Right lobe of liver (tissue), 6 donors: ENCODE data around the gene TNFRSF14. TPM values are rescaled to one million over a fixed set of nuclear protein-coding genes. Genes with fewer than 3 reads are reported as not detected.

ENCODE experiments used
- ATAC-seq, 4 donors: fragments of 200-7000 bp; cut with Tn5 transposase; one replicate each; pipeline ENCODE4 v1.9.1; 2020; ENCODE audit warnings: mild to moderate bottlenecking in 4 of 4, moderate library complexity in 4 of 4
- DNase-seq, 3 donors: peaks; one replicate each; pipeline ENCODE4 v3.0.0-alpha.2; 2020
- H3K27ac ChIP-seq, 3 donors: fragments of 200-600 bp; one replicate each; pipeline ENCODE4 v1.8.0; 2022
- H3K27me3 ChIP-seq, 2 donors: fragments of 200-600 bp; one replicate each; pipeline ENCODE4 v1.8.0; 2022
- H3K36me3 ChIP-seq, 4 donors: fragments of 200-600 bp; sonication (generic) in 1 of 4; one replicate each; pipeline versions ENCODE4 v1.5.1 to v1.8.0; 2017 to 2022; ENCODE audit warnings: control low read depth in 1 of 4
- H3K4me1 ChIP-seq, 4 donors: fragments of 200-600 bp; sonication (generic) in 1 of 4; one replicate each; pipeline versions ENCODE4 v1.5.1 to v1.8.0; 2017 to 2022; ENCODE audit warnings: control low read depth in 1 of 4
- H3K4me3 ChIP-seq, 3 donors: fragments of 200-600 bp; one replicate each; pipeline ENCODE4 v1.8.0; 2022
- H3K9me3 ChIP-seq, 4 donors: fragments of 200-600 bp; sonication (generic) in 1 of 4; one replicate each; pipeline versions ENCODE4 v1.5.1 to v1.8.0; 2017 to 2022; ENCODE audit warnings: control low read depth in 1 of 4
- POLR2A ChIP-seq: fragments of 450-650 bp; IDR thresholded peaks from one replicate; pipeline ENCODE4 v1.6.1; 2017; ENCODE audit warnings: antibody characterized with exemption, mild to moderate bottlenecking
- WGBS: methylation state at CpG from one replicate; pipeline ENCODE4 v1.1.6; 2018; ENCODE audit warnings: low coverage, low lambda C conversion rate; ENCODE audit not compliant: insufficient coverage; ENCODE audit errors: missing lambda C conversion rate; 5-methylcytosine and 5-hydroxymethylcytosine counted together
- intact Hi-C, 2 donors: fragments of 100-400 bp; cut with DNase I; formaldehyde crosslinking; loops; one replicate each; pipeline versions ENCODE4 v1.11.2 to v1.14.1; 2022
- total RNA-seq, 6 experiments: library from RNA; depleted of rRNA in 2 of 6; stranded (reverse); fragments of >200 nt in 2 of 6; fragmentation: NEBNext Ultra II Directional in 3 of 6; extraction: Animal tissue kit (Norgen Biotek cat#: 25700) in 3 of 6; gene quantifications; one replicate each; pipeline versions ENCODE4 v1.1.0 to v1.2.4, GENCODE V29; 2016 to 2023
- TF ChIP-seq, protein P1 (sequence below), 4 donors: fragments of 200-600 bp in 3 of 4; fragments of 450-650 bp in 1 of 4; IDR thresholded peaks; one replicate each; pipeline versions ENCODE4 v1.5.1 to v1.8.0; 2016 to 2022; ENCODE audit warnings: antibody characterized with exemption in 4 of 4, mild to moderate bottlenecking in 2 of 4
- donor health status: DM: no; HTN: yes; CAD: no.
- donor health status: DM: no; HTN: no; CAD: no.
- donor health status: DM: no; HTN: no; CAD: no.
- donor health status: DM: no; HTN: yes; CAD: no.
- donor health status: DM: no; HTN: yes; CAD: no.

TNFRSF14 gene
- total RNA-seq, 6 experiments from 2014 or later: 31.0 to 54.8 (median 41.1) TPM

DNA sequence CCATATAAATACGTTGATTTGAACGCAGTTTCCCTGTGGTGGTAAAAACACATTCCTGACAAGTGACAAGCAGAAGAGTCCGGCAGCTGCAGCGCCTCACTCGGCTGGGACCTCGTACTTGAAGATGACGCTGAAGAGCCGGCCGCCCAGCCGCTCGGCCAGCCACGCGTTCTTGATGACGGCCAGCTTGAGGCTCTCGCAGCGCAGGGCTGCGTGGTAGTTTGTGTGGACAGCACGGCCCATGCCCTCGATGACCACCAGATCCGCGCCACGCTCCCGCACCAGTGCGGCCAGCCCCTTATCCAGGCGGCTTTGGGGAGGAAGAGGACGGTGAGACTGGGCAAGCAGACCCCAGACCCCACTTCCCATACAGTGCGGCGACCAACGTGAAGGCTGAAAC lies 47.4 kb upstream of the TNFRSF14 start:
- no peaks in the 10 kb centered on the region for H3K27me3 ChIP-seq
- 97% methylated on average over 11 of the region's 29 CpGs for WGBS
- intact Hi-C loops: no loop called here
- no peak overlapping the region for H3K4me3 ChIP-seq
- peaks cover 0 to 4% (median 0%) of the 10 kb centered on the region in 4 donors for H3K4me1 ChIP-seq
- ATAC-seq (no peak), DNase-seq (no peak)
- H3K36me3 ChIP-seq: peaks cover 7 to 48% (median 28%) of the 10 kb centered on the region in 4 donors
- TF ChIP-seq POLR2A: no peak
- TF ChIP-seq, protein P1, sequence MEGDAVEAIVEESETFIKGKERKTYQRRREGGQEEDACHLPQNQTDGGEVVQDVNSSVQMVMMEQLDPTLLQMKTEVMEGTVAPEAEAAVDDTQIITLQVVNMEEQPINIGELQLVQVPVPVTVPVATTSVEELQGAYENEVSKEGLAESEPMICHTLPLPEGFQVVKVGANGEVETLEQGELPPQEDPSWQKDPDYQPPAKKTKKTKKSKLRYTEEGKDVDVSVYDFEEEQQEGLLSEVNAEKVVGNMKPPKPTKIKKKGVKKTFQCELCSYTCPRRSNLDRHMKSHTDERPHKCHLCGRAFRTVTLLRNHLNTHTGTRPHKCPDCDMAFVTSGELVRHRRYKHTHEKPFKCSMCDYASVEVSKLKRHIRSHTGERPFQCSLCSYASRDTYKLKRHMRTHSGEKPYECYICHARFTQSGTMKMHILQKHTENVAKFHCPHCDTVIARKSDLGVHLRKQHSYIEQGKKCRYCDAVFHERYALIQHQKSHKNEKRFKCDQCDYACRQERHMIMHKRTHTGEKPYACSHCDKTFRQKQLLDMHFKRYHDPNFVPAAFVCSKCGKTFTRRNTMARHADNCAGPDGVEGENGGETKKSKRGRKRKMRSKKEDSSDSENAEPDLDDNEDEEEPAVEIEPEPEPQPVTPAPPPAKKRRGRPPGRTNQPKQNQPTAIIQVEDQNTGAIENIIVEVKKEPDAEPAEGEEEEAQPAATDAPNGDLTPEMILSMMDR (IDR thresholded peaks at IDR 0.05): no peak
- H3K27ac ChIP-seq: no peak overlapping the region
- H3K9me3 ChIP-seq: no peaks in the 10 kb centered on the region

DNA sequence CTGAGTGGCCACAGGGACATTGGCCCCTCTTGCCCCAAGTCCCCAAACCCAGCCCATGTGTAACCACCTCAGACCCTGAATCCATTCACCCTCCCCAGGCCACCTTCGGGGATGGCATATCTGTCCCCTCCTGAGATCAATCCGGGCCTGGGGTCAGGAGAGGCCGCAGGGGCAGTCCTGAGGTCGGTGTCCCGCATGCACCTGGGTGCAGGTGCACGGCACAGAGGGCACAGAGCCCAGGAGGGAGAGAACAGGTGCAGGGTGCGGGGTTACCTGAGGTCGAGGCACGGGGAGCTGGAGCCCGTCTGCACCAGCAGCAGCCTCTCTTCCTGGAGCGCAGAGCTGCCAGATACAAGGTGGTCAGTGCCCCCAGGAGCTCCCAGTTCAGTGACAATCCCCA lies 46.6 kb upstream of the TNFRSF14 start:
- H3K27ac ChIP-seq: no peak overlapping the region
- ATAC-seq (peak in 2 of 4 donors; percentile 26 to 63), DNase-seq (no peak)
- 59% methylated on average over 5 of the region's 11 CpGs for WGBS
- intact Hi-C loops: no loop called here
- peaks cover 7 to 53% (median 30%) of the 10 kb centered on the region in 4 donors for H3K36me3 ChIP-seq
- no peaks in the 10 kb centered on the region for H3K27me3 ChIP-seq
- H3K4me3 ChIP-seq: no peak overlapping the region
- TF ChIP-seq POLR2A: no peak
- TF ChIP-seq, protein P1 (IDR thresholded peaks at IDR 0.05): no peak
- H3K4me1 ChIP-seq: peaks cover 0 to 4% (median 0%) of the 10 kb centered on the region in 4 donors
- no peaks in the 10 kb centered on the region for H3K9me3 ChIP-seq

DNA sequence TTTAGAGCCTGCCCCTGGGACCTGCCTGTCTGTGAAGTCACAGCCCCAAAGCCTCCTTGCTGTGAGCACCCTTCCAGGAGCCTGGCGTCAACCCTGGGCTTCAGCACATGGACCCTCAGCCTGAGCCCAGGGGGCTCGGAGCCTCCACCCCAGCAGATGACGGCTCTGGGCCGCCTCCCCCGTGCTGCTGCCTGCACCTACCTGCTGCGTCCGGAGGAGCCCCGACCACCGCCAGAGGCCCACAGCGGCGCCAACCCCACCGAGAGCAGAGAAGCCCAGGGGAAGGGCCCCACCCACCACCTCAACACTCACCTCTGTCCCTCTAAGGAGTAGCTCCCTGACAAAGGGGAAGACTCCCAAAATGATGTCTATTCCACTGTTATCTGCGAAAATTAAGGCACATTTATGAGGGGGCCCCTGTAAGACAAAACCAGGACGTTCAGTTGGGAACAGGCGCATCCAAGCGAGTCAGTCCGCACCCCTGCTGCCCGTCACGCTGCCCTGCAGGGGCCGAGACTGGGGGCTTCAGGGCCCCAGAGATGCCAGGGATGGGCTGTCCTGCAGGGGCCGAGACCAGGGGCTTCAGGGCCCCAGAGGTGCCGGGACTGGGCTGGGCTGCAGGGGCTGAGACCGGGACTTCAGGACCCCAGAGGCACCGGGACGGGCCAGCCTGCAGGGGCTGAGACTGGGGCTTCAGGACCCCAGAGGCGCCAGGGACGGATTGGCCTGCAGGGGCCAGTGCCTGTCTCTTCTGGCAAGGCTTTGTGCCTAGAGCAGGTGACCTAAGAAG lies 45.6 kb upstream of the TNFRSF14 start:
- intact Hi-C loops: no loop called here
- ATAC-seq (no peak), DNase-seq (no peak)
- Histone ChIP-seq H3K4me1 (peaks cover 0 to 4% (median 0%) of the 10 kb centered on the region in 4 donors), H3K36me3 (peaks cover 7 to 59% (median 34%) of the 10 kb centered on the region in 4 donors), H3K27me3 (no peaks in the 10 kb centered on the region), H3K4me3 (no peak overlapping the region), H3K9me3 (no peaks in the 10 kb centered on the region), H3K27ac (no peak overlapping the region)
- WGBS: 92% methylated on average over 2 of the region's 27 CpGs
- TF ChIP-seq POLR2A: no peak
- TF ChIP-seq, protein P1 (IDR thresholded peaks at IDR 0.05): no peak

DNA sequence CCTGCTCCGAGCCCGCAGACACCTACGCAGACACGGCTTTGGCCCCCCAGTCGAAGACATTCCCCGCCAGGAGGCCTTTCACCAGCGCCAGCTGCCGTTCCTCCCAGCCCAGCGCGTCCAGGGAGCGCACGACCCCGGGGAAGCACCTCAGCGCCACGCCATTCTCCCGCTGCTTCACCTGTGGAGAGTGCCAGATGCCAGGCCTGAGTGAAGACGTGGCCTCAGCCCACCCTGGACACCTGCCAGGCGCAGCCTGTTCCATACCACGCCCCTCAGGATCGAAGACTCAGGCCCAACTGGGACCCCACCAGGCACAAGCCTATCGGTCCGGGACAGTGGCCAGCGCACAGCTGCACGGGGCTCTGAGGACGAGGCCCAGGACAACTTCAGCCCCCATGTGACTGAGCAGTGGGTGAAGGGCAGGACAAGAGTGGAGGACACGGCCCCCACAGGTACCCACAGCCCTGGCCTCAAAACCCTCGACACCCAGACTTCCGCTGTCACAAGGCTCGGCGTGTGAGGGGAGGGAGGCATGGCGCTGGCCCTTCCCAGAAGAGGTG lies 43.2 kb upstream of the TNFRSF14 start:
- no peak for TF ChIP-seq POLR2A
- TF ChIP-seq, protein P1 (IDR thresholded peaks at IDR 0.05): no peak
- Histone ChIP-seq H3K36me3 (peaks cover 9 to 74% (median 42%) of the 10 kb centered on the region in 4 donors), H3K27ac (no peak overlapping the region), H3K27me3 (no peaks in the 10 kb centered on the region), H3K4me1 (peaks cover 0 to 4% (median 0%) of the 10 kb centered on the region in 4 donors), H3K9me3 (no peaks in the 10 kb centered on the region), H3K4me3 (no peak overlapping the region)
- intact Hi-C loops: no loop called here
- WGBS: 93% methylated on average over 9 of the region's 31 CpGs
- DNase-seq (no peak), ATAC-seq (no peak)
